ENCODE measurements around the gene MTM1. TPM values are rescaled to one million over a fixed set of nuclear protein-coding genes. Genes with fewer than 3 reads are reported as not detected.
A peak's percentile ranks its signal among the peaks of the same experiment; 100 is the strongest.

The MTM1 gene
- total RNA-seq, 2 donors from 2014 or later, result 9.1 to 10.8 TPM

GRCh38 chrX:150594584-150594983 lies 26.2 kb downstream of the MTM1 start:
- Mint-ChIP-seq H3K36me3 (no peaks in the 10 kb centered on the region), H3K9me3 (no peaks in the 10 kb centered on the region), H3K27ac (no peak overlapping the region), H3K4me1 (ENCODE audit: low read depth in 2 of 2) (no peaks in the 10 kb centered on the region), H3K27me3 (peaks cover 0 to 6% of the 10 kb centered on the region in 2 donors), H3K4me3 (no peak overlapping the region)
- DNase-seq (ENCODE audit: low spot score) (no peak), ATAC-seq (no peak)

GRCh38 chrX:150599226-150599625 lies 30.8 kb downstream of the MTM1 start:
- peaks cover 0 to 4% of the 10 kb centered on the region in 2 donors for H3K27me3 Mint-ChIP-seq
- no peak overlapping the region for H3K4me3 Mint-ChIP-seq
- H3K4me1 Mint-ChIP-seq (ENCODE audit: low read depth in 2 of 2), result peaks cover 6 to 17% of the 10 kb centered on the region in 2 donors
- H3K27ac Mint-ChIP-seq, result no peak overlapping the region
- H3K36me3 Mint-ChIP-seq, result peaks cover 11% of the 10 kb centered on the region
- no peak for DNase-seq (ENCODE audit: low spot score)
- no peak for ATAC-seq
- H3K9me3 Mint-ChIP-seq, result no peaks in the 10 kb centered on the region

- ATAC-seq, result peak; percentile 53 to 63
- no peak for DNase-seq (ENCODE audit: low spot score)
- Mint-ChIP-seq H3K4me1 (ENCODE audit: low read depth in 2 of 2) (peaks cover 6 to 17% of the 10 kb centered on the region in 2 donors), H3K9me3 (no peaks in the 10 kb centered on the region), H3K27ac (no peak overlapping the region), H3K27me3 (peaks cover 0 to 6% of the 10 kb centered on the region in 2 donors), H3K36me3 (peaks cover 12% of the 10 kb centered on the region), H3K4me3 (no peak overlapping the region)
Measured at GRCh38 chrX:150602296-150602695, 33.9 kb downstream of the MTM1 start.

GRCh38 chrX:150602743-150603142 lies 34.3 kb downstream of the MTM1 start:
- DNase-seq (ENCODE audit: low spot score) (no peak), ATAC-seq (peak in 1 of 2 donors; percentile 72)
- Mint-ChIP-seq H3K4me3 (no peak overlapping the region), H3K9me3 (no peaks in the 10 kb centered on the region), H3K27me3 (peaks cover 0 to 7% of the 10 kb centered on the region in 2 donors), H3K4me1 (ENCODE audit: low read depth in 2 of 2) (peaks cover 6 to 17% of the 10 kb centered on the region in 2 donors), H3K27ac (no peak overlapping the region), H3K36me3 (peaks cover 16% of the 10 kb centered on the region)

GRCh38 chrX:150605603-150606002 lies 37.2 kb downstream of the MTM1 start:
- no peak overlapping the region for H3K27ac Mint-ChIP-seq
- DNase-seq (ENCODE audit: low spot score) (no peak), ATAC-seq (no peak)
- no peak overlapping the region for H3K4me3 Mint-ChIP-seq
- H3K36me3 Mint-ChIP-seq, result peaks cover 16% of the 10 kb centered on the region
- H3K4me1 Mint-ChIP-seq (ENCODE audit: low read depth in 2 of 2), result peaks cover 6 to 17% of the 10 kb centered on the region in 2 donors
- peaks cover 0 to 7% of the 10 kb centered on the region in 2 donors for H3K27me3 Mint-ChIP-seq
- no peaks in the 10 kb centered on the region for H3K9me3 Mint-ChIP-seq

GRCh38 chrX:150607201-150607600 lies 38.8 kb downstream of the MTM1 start:
- ATAC-seq (no peak), DNase-seq (ENCODE audit: low spot score) (no peak)
- Mint-ChIP-seq H3K27ac (no peak overlapping the region), H3K4me1 (ENCODE audit: low read depth in 2 of 2) (peaks cover 6 to 11% of the 10 kb centered on the region in 2 donors), H3K9me3 (no peaks in the 10 kb centered on the region), H3K36me3 (peaks cover 13% of the 10 kb centered on the region), H3K4me3 (no peak overlapping the region), H3K27me3 (peaks cover 0 to 7% of the 10 kb centered on the region in 2 donors)

- Mint-ChIP-seq H3K27me3 (peaks cover 0 to 5% of the 10 kb centered on the region in 2 donors), H3K27ac (no peak overlapping the region), H3K36me3 (peaks cover 5% of the 10 kb centered on the region), H3K4me3 (no peak overlapping the region), H3K4me1 (ENCODE audit: low read depth in 2 of 2) (no peaks in the 10 kb centered on the region), H3K9me3 (no peaks in the 10 kb centered on the region)
- DNase-seq (ENCODE audit: low spot score), result no peak
- no peak for ATAC-seq
Measured at GRCh38 chrX:150610043-150610442, 41.6 kb downstream of the MTM1 start.

- H3K36me3 Mint-ChIP-seq, result peaks cover 5% of the 10 kb centered on the region
Measured at GRCh38 chrX:150610446-150610845, 42.0 kb downstream of the MTM1 start.

GRCh38 chrX:150615356-150615755 lies 46.9 kb downstream of the MTM1 start:
- Mint-ChIP-seq H3K27me3 (peaks cover 0 to 5% of the 10 kb centered on the region in 2 donors), H3K27ac (no peak overlapping the region), H3K4me3 (no peak overlapping the region), H3K9me3 (no peaks in the 10 kb centered on the region), H3K36me3 (peaks cover 3% of the 10 kb centered on the region), H3K4me1 (ENCODE audit: low read depth in 2 of 2) (no peaks in the 10 kb centered on the region)
- DNase-seq (ENCODE audit: low spot score) (no peak), ATAC-seq (no peak)

More at GRCh38 chrX:150610446-150610845, 42.0 kb downstream of the MTM1 start:
- Mint-ChIP-seq H3K27ac (no peak overlapping the region), H3K9me3 (no peaks in the 10 kb centered on the region), H3K4me3 (no peak overlapping the region), H3K27me3 (peaks cover 0 to 7% of the 10 kb centered on the region in 2 donors), H3K4me1 (ENCODE audit: low read depth in 2 of 2) (no peaks in the 10 kb centered on the region)
- ATAC-seq (no peak), DNase-seq (ENCODE audit: low spot score) (no peak)

GRCh38 chrX:150616179-150616862 lies 47.9 kb downstream of the MTM1 start:
- H3K27me3 Mint-ChIP-seq, result peaks cover 0 to 5% of the 10 kb centered on the region in 2 donors
- H3K27ac Mint-ChIP-seq, result no peak overlapping the region
- H3K4me1 Mint-ChIP-seq (ENCODE audit: low read depth in 2 of 2), result no peaks in the 10 kb centered on the region
- no peak for ATAC-seq
- H3K4me3 Mint-ChIP-seq, result no peak overlapping the region
- no peak for DNase-seq (ENCODE audit: low spot score)
- no peaks in the 10 kb centered on the region for H3K9me3 Mint-ChIP-seq
- peaks cover 10% of the 10 kb centered on the region for H3K36me3 Mint-ChIP-seq

- Mint-ChIP-seq H3K36me3 (peaks cover 15% of the 10 kb centered on the region), H3K27ac (no peak overlapping the region), H3K4me3 (no peak overlapping the region), H3K4me1 (ENCODE audit: low read depth in 2 of 2) (no peaks in the 10 kb centered on the region), H3K9me3 (no peaks in the 10 kb centered on the region), H3K27me3 (peaks cover 0 to 5% of the 10 kb centered on the region in 2 donors)
- no peak for ATAC-seq
- DNase-seq (ENCODE audit: low spot score), result no peak
Measured at GRCh38 chrX:150616863-150617198, 48.4 kb downstream of the MTM1 start.

GRCh38 chrX:150621652-150622051 lies 53.2 kb downstream of the MTM1 start:
- peaks cover 15% of the 10 kb centered on the region for H3K36me3 Mint-ChIP-seq
- H3K9me3 Mint-ChIP-seq, result no peaks in the 10 kb centered on the region
- DNase-seq (ENCODE audit: low spot score) (no peak), ATAC-seq (no peak)
- no peak overlapping the region for H3K4me3 Mint-ChIP-seq
- no peaks in the 10 kb centered on the region for H3K27me3 Mint-ChIP-seq
- H3K4me1 Mint-ChIP-seq (ENCODE audit: low read depth in 2 of 2), result no peaks in the 10 kb centered on the region
- no peak overlapping the region for H3K27ac Mint-ChIP-seq

GRCh38 chrX:150623583-150623982 lies 55.2 kb downstream of the MTM1 start:
- Mint-ChIP-seq H3K36me3 (peaks cover 15% of the 10 kb centered on the region), H3K27ac (no peak overlapping the region), H3K27me3 (no peaks in the 10 kb centered on the region), H3K4me1 (ENCODE audit: low read depth in 2 of 2) (no peaks in the 10 kb centered on the region), H3K9me3 (no peaks in the 10 kb centered on the region), H3K4me3 (no peak overlapping the region)
- DNase-seq (ENCODE audit: low spot score) (no peak), ATAC-seq (no peak)

- H3K4me1 Mint-ChIP-seq (ENCODE audit: low read depth in 2 of 2), result no peaks in the 10 kb centered on the region
- ATAC-seq (no peak), DNase-seq (ENCODE audit: low spot score) (no peak)
- peaks cover 20% of the 10 kb centered on the region for H3K36me3 Mint-ChIP-seq
- H3K27ac Mint-ChIP-seq, result no peak overlapping the region
- peaks cover 0 to 3% of the 10 kb centered on the region in 2 donors for H3K27me3 Mint-ChIP-seq
- H3K9me3 Mint-ChIP-seq, result no peaks in the 10 kb centered on the region
- H3K4me3 Mint-ChIP-seq, result no peak overlapping the region
Measured at GRCh38 chrX:150625097-150625496, 56.7 kb downstream of the MTM1 start.

- H3K9me3 Mint-ChIP-seq, result no peaks in the 10 kb centered on the region
- H3K27me3 Mint-ChIP-seq, result peaks cover 0 to 3% of the 10 kb centered on the region in 2 donors
- DNase-seq (ENCODE audit: low spot score) (no peak), ATAC-seq (no peak)
- no peak overlapping the region for H3K4me3 Mint-ChIP-seq
- H3K4me1 Mint-ChIP-seq (ENCODE audit: low read depth in 2 of 2), result no peaks in the 10 kb centered on the region
- no peak overlapping the region for H3K27ac Mint-ChIP-seq
- H3K36me3 Mint-ChIP-seq, result peaks cover 14% of the 10 kb centered on the region
Measured at GRCh38 chrX:150625875-150626274, 57.5 kb downstream of the MTM1 start.
